HG02885 (cell line): ENCODE data around the gene GYPC.
"Not testable (repeated sequence)": the region's sequence is repeated elsewhere in the genome, so short reads cannot be mapped to it uniquely, and the experiment has no call there.

Experiments used
- ATAC-seq: cut with Tn5 transposase; IDR thresholded peaks from one replicate; pipeline ENCODE4 v1.9.1; 2021; ENCODE audit warnings: mild to moderate bottlenecking; ENCODE audit not compliant: unreplicated experiment, poor library complexity

GYPC gene

GRCh38 chr2:126664639-126665038 is 8.7 kb downstream of the GYPC start:
- ATAC-seq: peak; percentile 29

GRCh38 chr2:126665483-126665882 is 9.5 kb downstream of the GYPC start:
- no peak for ATAC-seq

DNA sequence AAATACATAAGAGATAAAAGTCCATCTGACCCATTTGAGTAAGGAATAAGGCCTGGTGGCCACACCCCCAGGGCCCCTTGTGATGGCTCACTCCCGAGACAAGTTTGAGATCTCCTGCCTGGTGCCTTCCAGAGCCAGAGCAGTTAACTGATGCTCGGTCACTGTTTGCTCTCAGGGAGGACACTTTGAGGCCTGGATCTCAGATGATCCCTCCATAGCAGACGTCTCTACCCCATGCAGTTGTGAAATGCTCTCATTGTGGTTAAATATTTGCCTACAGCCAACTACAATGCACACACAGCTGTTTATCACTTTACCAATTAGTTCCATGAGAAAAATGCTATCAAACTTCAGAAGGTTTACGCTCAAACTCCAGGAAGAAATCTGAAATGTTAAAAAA is 12.3 kb downstream of the GYPC start:
- no peak for ATAC-seq

- no peak for ATAC-seq
Measured at GRCh38 chr2:126669772-126670171, 13.8 kb downstream of the GYPC start.

- no peak for ATAC-seq
Measured at GRCh38 chr2:126671488-126671887, 15.5 kb downstream of the GYPC start.

DNA sequence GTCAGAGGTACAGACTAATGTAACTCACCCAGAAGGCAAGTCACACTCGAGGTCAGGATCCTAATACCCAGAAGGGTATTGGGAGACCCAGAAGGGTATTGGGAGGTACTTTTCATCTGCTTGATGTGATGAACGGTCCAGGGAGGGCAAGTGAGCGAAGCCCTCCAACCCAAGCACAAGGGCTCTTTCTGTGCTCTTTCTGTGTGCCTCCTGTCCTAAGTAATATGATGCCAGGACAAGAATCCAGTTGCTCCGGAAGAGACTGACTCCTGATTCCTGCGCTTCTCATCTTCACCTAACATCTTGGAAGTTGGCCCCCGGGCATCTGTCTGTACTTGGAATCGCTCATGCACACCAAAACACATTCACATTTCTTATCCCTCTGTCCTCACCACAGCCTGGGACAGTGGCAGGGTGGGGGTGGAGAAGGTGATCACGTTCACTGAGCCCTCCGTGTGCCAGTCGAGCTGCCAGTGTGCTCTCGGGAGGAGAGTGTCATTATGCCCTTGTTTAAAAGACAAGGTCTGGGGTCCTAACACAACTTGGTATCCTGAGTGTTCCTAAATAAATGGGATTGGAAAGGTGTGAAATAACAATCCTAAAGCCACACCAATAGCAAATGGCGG is 17.1 kb downstream of the GYPC start:
- ATAC-seq: no peak

DNA sequence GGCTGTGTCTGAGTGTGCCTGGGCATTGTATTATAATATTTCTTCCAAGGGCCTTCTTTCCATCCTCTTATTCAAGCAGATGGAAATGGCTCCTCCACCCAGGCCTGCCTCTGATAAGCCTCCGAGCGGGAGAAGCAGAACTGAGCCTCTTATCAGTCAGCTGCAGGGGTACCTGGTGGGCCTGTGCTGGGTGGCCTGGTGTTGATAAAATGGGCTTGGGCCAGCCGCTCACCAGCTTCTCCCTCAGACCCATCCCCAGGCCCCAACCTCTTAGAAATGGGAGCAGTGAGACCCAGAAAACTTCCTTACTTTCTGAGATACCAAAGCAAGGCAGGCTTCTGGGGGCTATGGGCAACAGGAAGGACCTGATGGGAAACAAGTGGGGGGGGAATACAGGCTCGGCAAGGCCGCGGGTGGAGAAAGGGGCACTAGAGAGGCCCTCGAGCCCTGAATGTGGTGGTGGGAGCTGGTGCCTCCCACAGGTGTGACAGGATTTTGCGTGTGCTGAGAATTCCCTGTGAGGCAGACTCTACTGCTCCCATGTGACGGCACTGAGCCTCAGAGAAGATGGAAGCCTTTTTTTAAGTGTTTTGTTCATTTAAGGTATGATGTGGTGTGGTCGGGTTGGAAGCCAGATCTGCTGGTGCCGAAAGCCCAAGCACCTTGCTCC is 18.3 kb downstream of the GYPC start:
- no peak for ATAC-seq

- no peak for ATAC-seq
Measured at GRCh38 chr2:126675637-126676036, 19.7 kb downstream of the GYPC start.

DNA sequence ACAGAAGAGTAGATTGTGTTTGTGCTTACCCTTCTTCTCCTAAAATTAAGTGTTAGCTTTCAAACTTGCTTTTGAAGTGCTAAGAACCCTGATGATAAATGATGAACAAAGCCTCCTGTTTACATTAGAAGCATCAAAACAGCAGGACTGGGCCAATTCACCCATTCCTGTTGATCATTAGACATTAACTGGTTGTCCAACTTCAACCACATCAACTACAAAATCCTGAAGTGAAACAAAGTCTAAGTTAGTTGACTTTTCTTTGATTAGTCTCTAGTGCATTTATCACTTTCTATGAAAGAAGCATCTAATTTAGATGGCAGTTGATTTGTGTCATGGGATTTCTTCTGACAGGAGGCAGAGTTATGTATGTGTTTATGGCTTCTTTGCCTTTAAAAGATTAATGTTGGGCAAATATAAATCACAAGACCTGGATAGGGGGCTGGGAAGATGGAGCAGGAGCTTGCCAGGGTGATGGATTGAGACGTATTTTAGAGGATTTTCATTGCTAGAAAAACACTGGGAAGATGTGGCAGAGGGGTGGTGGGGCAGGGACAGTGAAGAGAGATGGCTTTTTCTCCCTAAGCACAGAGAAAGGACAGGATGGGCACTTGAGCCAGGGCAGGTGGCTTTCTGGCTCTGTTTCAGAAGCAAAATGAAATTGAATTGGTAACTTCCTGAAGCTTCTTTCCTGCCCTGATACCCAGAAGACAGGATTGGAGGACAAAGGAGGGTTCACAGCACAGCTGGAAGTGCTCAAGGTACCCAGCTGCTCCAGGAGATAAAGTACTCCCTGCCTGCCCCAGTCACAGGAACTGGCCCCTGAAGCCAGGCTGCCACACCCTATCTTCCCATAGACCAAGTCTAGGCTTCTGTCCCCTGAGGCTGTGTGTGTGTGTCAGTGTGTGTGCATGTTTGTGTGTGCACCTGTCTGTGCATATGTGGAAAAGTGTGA is 20.5 kb downstream of the GYPC start:
- ATAC-seq: no peak

DNA sequence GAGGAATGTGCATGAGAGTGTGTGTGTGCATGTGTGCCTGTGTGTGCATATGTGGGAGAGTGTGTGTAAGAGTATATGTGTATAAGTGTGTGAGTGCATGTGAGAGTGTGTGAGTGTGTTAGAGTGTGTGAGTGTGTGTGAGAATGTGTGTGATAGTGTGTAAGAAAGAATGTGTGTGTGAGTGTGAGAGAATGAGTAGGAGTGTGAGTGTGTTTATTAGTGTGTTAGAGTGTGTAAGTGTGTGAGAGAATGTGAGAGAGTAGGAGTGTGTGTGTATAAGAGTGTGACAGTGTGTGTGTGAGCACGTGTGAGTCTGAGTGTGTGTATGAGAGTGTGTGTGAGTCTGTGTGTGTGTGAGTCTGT is 21.2 kb downstream of the GYPC start:
- no peak for ATAC-seq

DNA sequence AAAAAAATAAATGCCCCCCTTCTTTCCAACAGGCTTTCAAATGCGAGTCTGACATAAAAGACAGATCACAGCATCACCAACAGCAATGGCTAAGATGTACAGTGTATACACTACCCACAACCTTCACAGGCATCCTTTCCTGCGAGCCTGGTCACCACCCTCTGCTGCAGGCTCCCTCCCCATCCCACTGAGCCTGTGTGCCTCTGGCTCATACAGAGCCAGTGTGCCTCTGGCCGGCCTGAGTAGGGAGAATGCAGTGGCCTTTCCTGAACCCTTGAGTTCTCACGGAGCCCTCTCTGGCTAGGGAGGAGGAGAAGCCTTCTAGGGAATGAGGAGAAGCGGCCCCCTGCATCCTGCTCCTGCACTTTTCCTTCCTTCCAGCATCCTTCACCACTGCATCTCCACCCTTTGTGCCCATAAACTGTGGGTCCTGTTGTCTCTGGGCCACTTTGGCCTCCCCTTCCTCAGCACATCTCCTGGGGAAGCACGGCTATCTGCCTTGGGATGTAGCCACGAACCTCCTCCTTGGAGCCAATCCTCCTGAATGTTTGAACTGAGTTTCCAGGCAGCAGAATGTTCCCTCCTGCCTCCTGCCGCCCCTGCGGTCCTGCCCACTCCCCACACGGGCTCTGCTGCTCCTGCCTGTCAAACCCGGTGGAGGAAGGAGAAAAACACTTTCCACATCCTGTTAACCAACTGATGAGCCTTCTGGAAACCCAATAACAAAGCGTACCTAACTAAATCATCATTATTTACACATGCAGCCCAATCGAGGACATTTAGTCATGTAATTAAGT is 22.5 kb downstream of the GYPC start:
- ATAC-seq: no peak

DNA sequence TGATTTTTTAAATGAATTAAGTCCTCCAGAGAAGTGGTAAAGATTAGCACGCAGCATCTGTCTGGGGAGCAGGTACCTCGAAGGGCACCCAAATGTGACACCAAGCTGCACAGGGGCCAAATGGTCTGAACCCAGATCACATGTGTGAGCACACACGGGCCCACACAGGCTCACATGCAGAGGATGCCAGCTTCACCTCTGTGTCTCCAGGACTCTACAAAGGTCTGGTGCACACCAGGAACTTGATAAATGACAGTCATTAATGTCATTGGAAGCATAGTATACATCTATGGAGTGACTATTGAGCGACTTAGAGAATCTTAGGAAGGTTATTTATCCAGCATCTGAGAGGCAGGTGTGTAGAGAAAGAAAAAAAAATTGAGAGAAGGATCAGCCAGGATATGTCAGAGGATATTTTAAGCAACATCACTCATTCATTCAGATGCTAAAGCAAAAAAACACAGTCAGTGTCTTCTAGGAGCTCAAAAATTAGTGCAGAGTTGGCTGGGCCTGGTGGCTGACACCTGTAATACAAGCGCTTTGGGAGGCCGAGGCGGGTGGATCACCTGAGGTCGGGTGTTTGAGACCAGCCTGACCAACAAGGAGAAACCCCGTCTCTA is 23.2 kb downstream of the GYPC start:
- no peak for ATAC-seq

GRCh38 chr2:126681505-126681904 is 25.5 kb downstream of the GYPC start:
- no peak for ATAC-seq

- ATAC-seq: no peak
Measured at GRCh38 chr2:126685629-126686028, 29.7 kb downstream of the GYPC start.

DNA sequence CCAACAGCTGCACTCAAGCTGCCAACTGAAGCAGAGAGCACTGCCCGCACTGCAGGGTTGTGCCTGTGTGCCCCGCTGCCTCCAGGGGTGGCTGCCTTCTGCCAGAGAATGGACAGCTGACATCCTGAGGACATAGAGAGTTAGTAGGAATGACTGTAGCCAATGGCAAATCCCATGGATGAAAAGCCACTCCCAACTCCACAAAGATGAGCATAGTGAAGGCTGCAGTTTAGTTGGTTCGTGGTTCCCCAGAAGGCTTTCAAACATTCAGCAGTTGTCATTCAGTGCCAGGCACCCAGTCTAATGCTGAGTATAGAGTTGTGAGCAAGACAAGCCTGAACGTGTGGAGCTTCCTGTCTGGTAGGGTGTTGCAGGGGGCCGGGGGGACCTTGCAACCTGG is 30.3 kb downstream of the GYPC start:
- no peak for ATAC-seq

- no peak for ATAC-seq
Measured at GRCh38 chr2:126686841-126687485, 31.0 kb downstream of the GYPC start.

- ATAC-seq: no peak
Measured at GRCh38 chr2:126687503-126687902, 31.5 kb downstream of the GYPC start.

DNA sequence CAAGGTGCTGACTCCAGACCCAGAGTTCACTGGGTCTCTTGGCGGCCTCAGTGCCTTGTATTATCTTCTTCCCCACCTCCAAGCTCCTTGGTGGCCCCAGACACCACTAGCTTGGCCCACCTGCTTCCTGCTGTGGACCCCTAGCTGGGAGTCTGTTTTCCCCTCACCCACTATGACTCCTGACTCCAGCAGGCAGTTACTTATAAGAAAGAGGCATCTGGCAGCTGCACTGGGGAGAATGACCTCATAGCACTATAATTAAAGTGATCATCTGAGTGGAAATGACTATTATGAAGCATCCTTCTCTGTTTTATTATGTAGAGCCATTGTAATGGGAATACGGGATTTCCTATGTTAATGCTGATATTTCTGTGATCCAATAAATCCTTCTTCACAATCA is 32.6 kb downstream of the GYPC start:
- ATAC-seq: not testable (repeated sequence)

GRCh38 chr2:126692241-126692640 is 36.3 kb downstream of the GYPC start:
- ATAC-seq: not testable (repeated sequence)
